Vagina (tissue), 2 donors: ENCODE data around the gene GCNT1.

ENCODE experiments used
- CTCF ChIP-seq, 3 experiments: fragments of 450-650 bp in 2 of 3; fragments of 200-600 bp in 1 of 3; sonication (generic) in 1 of 3; IDR thresholded peaks; one replicate each; pipeline ENCODE4 v1.5.1; 2017 to 2019; ENCODE audit warnings: antibody characterized with exemption in 3 of 3, mild to moderate bottlenecking in 2 of 3, moderate library complexity in 2 of 3
- POLR2A ChIP-seq, 2 donors: fragments of 450-650 bp; IDR thresholded peaks; one replicate each; pipeline ENCODE4 v1.6.1; 2017; ENCODE audit warnings: antibody characterized with exemption in 2 of 2, mild to moderate bottlenecking in 2 of 2, moderate library complexity in 2 of 2
- POLR2AphosphoS5 ChIP-seq, 2 donors: sonication (generic); formaldehyde crosslinking; IDR thresholded peaks; one replicate each; pipeline ENCODE4 v1.9.0; 2017; ENCODE audit warnings: antibody characterized with exemption in 2 of 2, mild to moderate bottlenecking in 2 of 2, low read depth in 1 of 2; ENCODE audit not compliant: insufficient read depth in 1 of 2

DNA sequence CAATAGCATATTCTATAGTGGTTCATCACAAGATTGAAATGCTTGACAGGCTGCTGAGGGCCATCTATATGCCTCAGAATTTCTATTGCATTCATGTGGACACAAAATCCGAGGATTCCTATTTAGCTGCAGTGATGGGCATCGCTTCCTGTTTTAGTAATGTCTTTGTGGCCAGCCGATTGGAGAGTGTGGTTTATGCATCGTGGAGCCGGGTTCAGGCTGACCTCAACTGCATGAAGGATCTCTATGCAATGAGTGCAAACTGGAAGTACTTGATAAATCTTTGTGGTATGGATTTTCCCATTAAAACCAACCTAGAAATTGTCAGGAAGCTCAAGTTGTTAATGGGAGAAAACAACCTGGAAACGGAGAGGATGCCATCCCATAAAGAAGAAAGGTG, 43.8 kb downstream of the GCNT1 start:
- TF ChIP-seq POLR2A (IDR thresholded peaks at IDR 0.05): no peak
- no peak for TF ChIP-seq CTCF (IDR thresholded peaks at IDR 0.05)
- TF ChIP-seq POLR2AphosphoS5 (IDR thresholded peaks at IDR 0.05; ENCODE audit: insufficient read depth in 1 of 2, low read depth in 1 of 2): no peak
